WTC11 (cell line): ENCODE data around the gene USP50.

Experiments
- CREM ChIP-seq: sonication (generic); formaldehyde crosslinking; IDR thresholded peaks from 2 replicates; pipeline ENCODE4 v1.8.1; 2022; ENCODE audit warnings: mild to moderate bottlenecking, missing genetic modification reagents, moderate library complexity
- CTCF ChIP-seq: fragments of 200-600 bp; IDR thresholded peaks from 2 replicates; pipeline ENCODE4 v1.8.0; 2022; ENCODE audit warnings: antibody characterized with exemption
- ETV6 ChIP-seq: sonication (generic); formaldehyde crosslinking; IDR thresholded peaks from 2 replicates; pipeline ENCODE4 v1.8.1; 2022; ENCODE audit warnings: mild to moderate bottlenecking, missing genetic modification reagents
- FOXK1 ChIP-seq: sonication (generic); formaldehyde crosslinking; IDR thresholded peaks from 2 replicates; pipeline ENCODE4 v1.8.0; 2022; ENCODE audit warnings: mild to moderate bottlenecking, moderate library complexity, missing genetic modification reagents
- NR2C2 ChIP-seq: sonication (generic); formaldehyde crosslinking; IDR thresholded peaks from 2 replicates; pipeline ENCODE4 v1.8.0; 2022; ENCODE audit warnings: mild to moderate bottlenecking, missing genetic modification reagents
- TF ChIP-seq, protein P1 (sequence below): sonication (generic); formaldehyde crosslinking; IDR thresholded peaks from 2 replicates; pipeline ENCODE4 v1.8.1; 2022; ENCODE audit warnings: mild to moderate bottlenecking, missing genetic modification reagents, moderate library complexity, borderline replicate concordance
- TF ChIP-seq, protein P2 (sequence below): sonication (generic); formaldehyde crosslinking; IDR thresholded peaks from 2 replicates; pipeline ENCODE4 v1.8.1; 2023; ENCODE audit warnings: mild to moderate bottlenecking, moderate library complexity, missing genetic modification reagents
- TF ChIP-seq, protein P3 (sequence below): sonication (generic); formaldehyde crosslinking; IDR thresholded peaks from 2 replicates; pipeline ENCODE4 v1.8.0; 2022; ENCODE audit warnings: mild to moderate bottlenecking, missing genetic modification reagents

GRCh38 chr15:50563756-50564155 is 17.3 kb upstream of the USP50 start:
- TF ChIP-seq, protein P1, sequence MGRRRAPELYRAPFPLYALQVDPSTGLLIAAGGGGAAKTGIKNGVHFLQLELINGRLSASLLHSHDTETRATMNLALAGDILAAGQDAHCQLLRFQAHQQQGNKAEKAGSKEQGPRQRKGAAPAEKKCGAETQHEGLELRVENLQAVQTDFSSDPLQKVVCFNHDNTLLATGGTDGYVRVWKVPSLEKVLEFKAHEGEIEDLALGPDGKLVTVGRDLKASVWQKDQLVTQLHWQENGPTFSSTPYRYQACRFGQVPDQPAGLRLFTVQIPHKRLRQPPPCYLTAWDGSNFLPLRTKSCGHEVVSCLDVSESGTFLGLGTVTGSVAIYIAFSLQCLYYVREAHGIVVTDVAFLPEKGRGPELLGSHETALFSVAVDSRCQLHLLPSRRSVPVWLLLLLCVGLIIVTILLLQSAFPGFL (CRISPR knock-in tag), result no peak
- TF ChIP-seq CTCF, result no peak
- TF ChIP-seq NR2C2 (CRISPR knock-in tag), result no peak
- TF ChIP-seq, protein P2, sequence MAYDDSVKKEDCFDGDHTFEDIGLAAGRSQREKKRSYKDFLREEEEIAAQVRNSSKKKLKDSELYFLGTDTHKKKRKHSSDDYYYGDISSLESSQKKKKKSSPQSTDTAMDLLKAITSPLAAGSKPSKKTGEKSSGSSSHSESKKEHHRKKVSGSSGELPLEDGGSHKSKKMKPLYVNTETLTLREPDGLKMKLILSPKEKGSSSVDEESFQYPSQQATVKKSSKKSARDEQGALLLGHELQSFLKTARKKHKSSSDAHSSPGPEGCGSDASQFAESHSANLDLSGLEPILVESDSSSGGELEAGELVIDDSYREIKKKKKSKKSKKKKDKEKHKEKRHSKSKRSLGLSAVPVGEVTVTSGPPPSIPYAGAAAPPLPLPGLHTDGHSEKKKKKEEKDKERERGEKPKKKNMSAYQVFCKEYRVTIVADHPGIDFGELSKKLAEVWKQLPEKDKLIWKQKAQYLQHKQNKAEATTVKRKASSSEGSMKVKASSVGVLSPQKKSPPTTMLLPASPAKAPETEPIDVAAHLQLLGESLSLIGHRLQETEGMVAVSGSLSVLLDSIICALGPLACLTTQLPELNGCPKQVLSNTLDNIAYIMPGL (CRISPR knock-in tag), result no peak
- TF ChIP-seq, protein P3, sequence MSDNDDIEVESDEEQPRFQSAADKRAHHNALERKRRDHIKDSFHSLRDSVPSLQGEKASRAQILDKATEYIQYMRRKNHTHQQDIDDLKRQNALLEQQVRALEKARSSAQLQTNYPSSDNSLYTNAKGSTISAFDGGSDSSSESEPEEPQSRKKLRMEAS, result no peak
- TF ChIP-seq ETV6 (CRISPR knock-in tag), result no peak
- TF ChIP-seq FOXK1 (CRISPR knock-in tag), result no peak
- TF ChIP-seq CREM (CRISPR knock-in tag), result no peak
